H9 (cell line): Measurements from ENCODE around the gene ZNF362. TPM values are rescaled to one million over a fixed set of nuclear protein-coding genes. Genes with fewer than 3 reads are reported as not detected.

Source experiments
- DNase-seq: peaks from one replicate; pipeline ENCODE4 v3.0.0-alpha.2; 2017
- H2AFZ ChIP-seq: one replicate; pipeline ENCODE4 v1.6.1; 2013; ENCODE audit warnings: mild to moderate bottlenecking, low read length, control low read depth, moderate library complexity
- H2AK5ac ChIP-seq: 2 replicates; pipeline ENCODE4 v1.6.1; 2013; ENCODE audit warnings: low read length, control low read depth, mixed read lengths; ENCODE audit not compliant: insufficient read length
- H2BK120ac ChIP-seq: one replicate; pipeline ENCODE4 v1.6.1; 2013; ENCODE audit warnings: low read depth, mild to moderate bottlenecking, low read length, control low read depth, inconsistent platforms; ENCODE audit not compliant: poor library complexity, severe bottlenecking
- H2BK12ac ChIP-seq: 2 replicates; pipeline ENCODE4 v1.6.1; 2013; ENCODE audit warnings: low read length, control low read depth, mixed read lengths, low read depth; ENCODE audit not compliant: insufficient read length
- H2BK15ac ChIP-seq: 2 replicates; pipeline ENCODE4 v1.6.1; 2013; ENCODE audit warnings: low read depth, low read length, control low read depth
- H2BK20ac ChIP-seq: one replicate; pipeline ENCODE4 v1.6.1; 2013; ENCODE audit warnings: low read depth, mild to moderate bottlenecking, low read length, control low read depth, inconsistent platforms; ENCODE audit not compliant: poor library complexity, severe bottlenecking
- H2BK5ac ChIP-seq: 2 replicates; pipeline ENCODE4 v1.6.1; 2013; ENCODE audit warnings: low read length, control low read depth, mixed read lengths; ENCODE audit not compliant: insufficient read length
- H3K14ac ChIP-seq: 2 replicates; pipeline ENCODE4 v1.6.1; 2013; ENCODE audit warnings: low read length, control low read depth; ENCODE audit not compliant: insufficient read depth
- H3K18ac ChIP-seq: 2 replicates; pipeline ENCODE4 v1.6.1; 2013; ENCODE audit warnings: low read depth, mild to moderate bottlenecking, mixed read lengths, low read length, control low read depth; ENCODE audit not compliant: insufficient read length
- H3K23ac ChIP-seq: 2 replicates; pipeline ENCODE4 v1.6.1; 2013; ENCODE audit warnings: low read length, control low read depth, mixed read lengths, low read depth; ENCODE audit not compliant: insufficient read length
- H3K23me2 ChIP-seq: 2 replicates; pipeline ENCODE4 v1.6.1; 2013; ENCODE audit warnings: low read depth, mild to moderate bottlenecking, mixed read lengths, low read length, control low read depth; ENCODE audit not compliant: insufficient read length, poor library complexity, severe bottlenecking
- H3K27ac ChIP-seq: 2 replicates; pipeline ENCODE4 v1.5.1; 2013; ENCODE audit warnings: low read length, control low read depth, mixed read lengths, low read depth; ENCODE audit not compliant: insufficient read length
- H3K27me3 ChIP-seq: 2 replicates; pipeline ENCODE4 v1.6.1; 2013; ENCODE audit warnings: low read length, control low read depth, inconsistent platforms; ENCODE audit not compliant: insufficient read depth
- H3K4ac ChIP-seq: 2 replicates; pipeline ENCODE4 v1.6.1; 2013; ENCODE audit warnings: low read depth, mild to moderate bottlenecking, control low read depth, inconsistent platforms, low read length, moderate library complexity
- H3K4me1 ChIP-seq: 2 replicates; pipeline ENCODE4 v1.6.1; 2013; ENCODE audit warnings: low read length, control low read depth, inconsistent platforms; ENCODE audit not compliant: insufficient read depth
- H3K4me2 ChIP-seq: 2 replicates; pipeline ENCODE4 v1.6.1; 2013; ENCODE audit warnings: low read length, control low read depth, mixed read lengths; ENCODE audit not compliant: insufficient read length, insufficient read depth
- H3K56ac ChIP-seq: 2 replicates; pipeline ENCODE4 v1.6.1; 2013; ENCODE audit warnings: low read depth, mild to moderate bottlenecking, mixed read lengths, low read length, control low read depth; ENCODE audit not compliant: insufficient read length
- H3K79me1 ChIP-seq: 2 replicates; pipeline ENCODE4 v1.6.1; 2013; ENCODE audit warnings: low read depth, mild to moderate bottlenecking, moderate library complexity, low read length, control low read depth, inconsistent platforms; ENCODE audit not compliant: insufficient read depth, poor library complexity, severe bottlenecking
- H3K79me2 ChIP-seq: 2 replicates; pipeline ENCODE4 v1.6.1; 2013; ENCODE audit warnings: low read length, control low read depth, inconsistent platforms; ENCODE audit not compliant: insufficient read depth
- H3K9ac ChIP-seq: 2 replicates; pipeline ENCODE4 v1.6.1; 2013; ENCODE audit warnings: low read length, control low read depth, mixed read lengths; ENCODE audit not compliant: insufficient read length; ENCODE audit errors: extremely low read depth
- H3K9me3 ChIP-seq: one replicate; pipeline ENCODE4 v1.6.1; 2013; ENCODE audit warnings: low read depth, low read length, inconsistent platforms; ENCODE audit not compliant: control insufficient read depth
- H3T11ph ChIP-seq: one replicate; pipeline ENCODE4 v1.6.1; 2013; ENCODE audit warnings: mild to moderate bottlenecking, low read length, control low read depth, inconsistent platforms
- H4K20me1 ChIP-seq: one replicate; pipeline ENCODE4 v1.6.1; 2013; ENCODE audit not compliant: control insufficient read depth, insufficient read length, insufficient read depth
- H4K5ac ChIP-seq: 2 replicates; pipeline ENCODE4 v1.6.1; 2013; ENCODE audit warnings: low read depth, mild to moderate bottlenecking, mixed read lengths, low read length, control low read depth; ENCODE audit not compliant: insufficient read length
- H4K8ac ChIP-seq: replicated peaks from 2 replicates; pipeline ENCODE4 v1.6.1; 2013; ENCODE audit warnings: low read length, control low read depth, mixed read lengths, low read depth; ENCODE audit not compliant: insufficient read length
- H4K91ac ChIP-seq: 2 replicates; pipeline ENCODE4 v1.6.1; 2013; ENCODE audit warnings: low read depth, mild to moderate bottlenecking, moderate library complexity, mixed read lengths, low read length, control low read depth; ENCODE audit not compliant: insufficient read length
- H3K27ac Mint-ChIP-seq, 3 experiments: 2 replicates in 2 of 3; 3 replicates in 1 of 3; pipeline ENCODE4 v1.8.0; 2020 to 2021; ENCODE audit warnings: mixed read lengths in 3 of 3, mild to moderate bottlenecking in 1 of 3, moderate library complexity in 1 of 3
- H3K27me3 Mint-ChIP-seq: 2 replicates; pipeline ENCODE4 v1.8.0; 2021; ENCODE audit warnings: low read depth, mild to moderate bottlenecking, moderate library complexity, mixed read lengths
- H3K36me3 Mint-ChIP-seq, 3 experiments: 2 replicates in 2 of 3; 3 replicates in 1 of 3; pipeline ENCODE4 v1.8.0; 2020 to 2021; ENCODE audit warnings: low read depth in 3 of 3, mixed read lengths in 3 of 3; ENCODE audit not compliant: insufficient read depth in 1 of 3
- H3K4me1 Mint-ChIP-seq, 2 experiments: 2 replicates each; pipeline ENCODE4 v1.8.0; 2020; ENCODE audit warnings: mixed read lengths in 2 of 2
- H3K4me3 Mint-ChIP-seq, 2 experiments: 2 replicates in 1 of 2; 3 replicates in 1 of 2; pipeline ENCODE4 v1.8.0; 2020 to 2021; ENCODE audit warnings: mild to moderate bottlenecking in 2 of 2, mixed read lengths in 2 of 2, moderate library complexity in 1 of 2
- H3K9me3 Mint-ChIP-seq, 2 experiments: 2 replicates in 1 of 2; 3 replicates in 1 of 2; pipeline ENCODE4 v1.8.0; 2020; ENCODE audit warnings: mild to moderate bottlenecking in 2 of 2, mixed read lengths in 2 of 2, moderate library complexity in 1 of 2
- CTCF ChIP-seq: fragments of 200-600 bp; sonication (generic); conservative IDR thresholded peaks from 3 replicates; pipeline ENCODE4 v1.8.0; 2021; ENCODE audit warnings: antibody characterized with exemption, mild to moderate bottlenecking
- WGBS: extraction: QIAGEN DNeasy Blood & Tissue Kit; methylation state at CpG from one replicate; pipeline ENCODE4 v1.1.7; 2013; ENCODE audit warnings: missing lambda C conversion rate, low lambda C conversion rate, mixed read lengths; ENCODE audit not compliant: insufficient read length; ENCODE audit errors: extremely low coverage; 5-methylcytosine and 5-hydroxymethylcytosine counted together
- total RNA-seq: library from RNA; stranded (reverse); gene quantifications from 2 replicates; pipeline ENCODE4 v1.2.1, GENCODE V29; 2021

ZNF362 gene
- total RNA-seq, 1 experiment from 2014 or later: 18.7 TPM

DNA sequence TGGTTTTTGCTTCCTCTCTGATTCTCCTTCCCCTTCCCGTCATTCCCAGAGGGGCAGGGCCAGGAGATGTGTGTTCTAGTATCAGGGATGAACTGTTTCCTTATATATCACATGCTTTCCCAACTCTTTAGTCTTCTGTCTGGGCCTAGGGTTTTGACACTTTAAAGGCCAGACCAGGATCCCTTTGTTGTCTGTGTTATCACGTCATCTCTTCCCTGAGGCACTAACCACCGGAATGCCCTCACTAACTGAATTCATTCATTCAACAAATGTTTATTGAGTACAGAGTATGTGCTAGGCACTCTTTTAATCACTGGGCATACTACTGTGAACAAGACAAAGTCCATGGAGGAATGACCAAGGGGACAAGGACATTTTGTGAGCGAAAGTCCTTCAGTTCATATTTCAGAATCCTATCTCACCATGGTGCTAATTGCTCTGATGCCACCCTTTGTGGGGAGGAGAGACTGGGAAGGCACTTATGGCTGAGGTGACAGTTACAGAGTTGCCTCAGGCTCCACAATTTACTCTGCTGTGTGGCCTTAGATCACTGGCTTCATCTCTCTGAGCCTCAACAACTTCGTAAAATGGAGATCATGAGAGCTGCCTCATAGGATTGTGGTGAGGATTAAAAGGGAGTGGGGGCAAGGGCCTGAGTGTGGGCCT, 12.0 kb upstream of the ZNF362 start:
- H3K9me3 Mint-ChIP-seq: no peaks in the 10 kb centered on the region
- no peaks in the 10 kb centered on the region for H3K79me2 ChIP-seq
- H4K91ac ChIP-seq: no peak overlapping the region
- no peak overlapping the region for H3T11ph ChIP-seq
- H3K23me2 ChIP-seq: no peaks in the 10 kb centered on the region
- no peak overlapping the region for H3K56ac ChIP-seq
- WGBS: no CpG with 5 or more reads among the region's 5 CpGs
- H4K20me1 ChIP-seq: no peaks in the 10 kb centered on the region
- H3K36me3 Mint-ChIP-seq: no peaks in the 10 kb centered on the region
- no peaks in the 10 kb centered on the region for H3K79me1 ChIP-seq
- H3K23ac ChIP-seq: no peak overlapping the region
- H2BK12ac ChIP-seq: no peak overlapping the region
- no peak overlapping the region for H3K27ac ChIP-seq
- H3K27me3 Mint-ChIP-seq: peaks cover 27% of the 10 kb centered on the region
- no peak overlapping the region for H2BK120ac ChIP-seq
- no peak overlapping the region for H2AK5ac ChIP-seq
- H3K14ac ChIP-seq: no peak overlapping the region
- no peaks in the 10 kb centered on the region for H3K27me3 ChIP-seq
- no peak overlapping the region for H3K4me2 ChIP-seq
- H4K8ac ChIP-seq: no peak overlapping the region
- peaks cover 3% of the 10 kb centered on the region; the same call in 1 of the 2 replicates for H3K4me1 ChIP-seq
- no peak overlapping the region; a peak in 2 of 7 replicates for H3K27ac Mint-ChIP-seq
- no peak overlapping the region for H2AFZ ChIP-seq
- no peak overlapping the region for H3K4me3 Mint-ChIP-seq
- no peak overlapping the region for H2BK20ac ChIP-seq
- no peak overlapping the region for H4K5ac ChIP-seq
- H3K9ac ChIP-seq: no peak overlapping the region
- no peak overlapping the region for H3K4ac ChIP-seq
- no peaks in the 10 kb centered on the region for H3K9me3 ChIP-seq
- no peak for DNase-seq
- H3K18ac ChIP-seq: no peak overlapping the region
- H3K4me1 Mint-ChIP-seq: peaks cover 15 to 27% of the 10 kb centered on the region in 2 experiments
- TF ChIP-seq CTCF: no peak
- no peak overlapping the region for H2BK5ac ChIP-seq
- H2BK15ac ChIP-seq: no peak overlapping the region
